Pulmonary artery endothelial cell (primary cell): Measurements from ENCODE around the gene CD55. TPM values are rescaled to one million over a fixed set of nuclear protein-coding genes. Genes with fewer than 3 reads are reported as not detected.

Source experiments
- total RNA-seq: library from RNA; depleted of rRNA; stranded (reverse); fragments of >200 nt; gene quantifications from 2 replicates; pipeline ENCODE4 v1.2.3, GENCODE V29; 2014

Gene CD55
- total RNA-seq, 1 donor from 2014 or later: 73.1 TPM

Other genes starting within 250 kb of the CD55 start
- gene C4BPB, start 232.8 kb upstream of the CD55 start, total RNA-seq: not detected in 2 replicates
- gene C4BPA, start 217.4 kb upstream of the CD55 start, total RNA-seq: not detected in 2 replicates
- gene CR2, start 132.7 kb downstream of the CD55 start, total RNA-seq: not detected in 2 replicates
- gene CR1, start 174.5 kb downstream of the CD55 start, total RNA-seq: not detected in 2 replicates